HepG2 (cell line): ENCODE data around the gene WRAP73. TPM values are rescaled to one million over a fixed set of nuclear protein-coding genes. Genes with fewer than 3 reads are reported as not detected.

Experiments used
- ATAC-seq: fragments of 200-7000 bp; cut with Tn5 transposase; 3 replicates; pipeline ENCODE4 v1.9.1; 2020; ENCODE audit warnings: mild to moderate bottlenecking, moderate library complexity
- BruUV-seq: library from RNA; stranded (reverse); fragments of 400-500 nt; replicated peaks from 2 replicates; lab custom pipeline; 2021; lab: Mats Ljungman, UMichigan
- CTCF ChIA-PET: fragments of 300-600 bp; formaldehyde crosslinking; extraction: SDS; loops from one replicate; lab custom pipeline; 2021; ENCODE audit warnings: low total read pairs, inconsistent platforms, low intra/inter-chr PET ratio; lab: Yijun Ruan, JAX
- POLR2A ChIA-PET: fragments of 350-600 bp; sonication (Branson Sonifier 250); formaldehyde crosslinking; loops from one replicate; lab custom pipeline; 2020; ENCODE audit warnings: antibody characterized with exemption, inconsistent platforms; lab: Yijun Ruan, JAX
- DNase-seq: peaks from one replicate; pipeline ENCODE4 v3.0.0-alpha.2; 2015; ENCODE audit warnings: low spot score
- FAIRE-seq: peaks from 3 replicates; lab custom pipeline; 2011; peaks lifted over from hg19 to GRCh38; lab: Jason Lieb, UNC
- H2AFZ ChIP-seq: one replicate; pipeline ENCODE4 v1.6.1; 2011; ENCODE audit warnings: low read length, inconsistent platforms
- H3K27ac ChIP-seq: fragments of 300-600 bp; 3 replicates; pipeline ENCODE4 v1.8.0; 2011; ENCODE audit warnings: mixed run types, mild to moderate bottlenecking, mixed read lengths, low read length, inconsistent platforms; ENCODE audit not compliant: insufficient read depth; ENCODE audit errors: extremely low read length
- H3K27me3 ChIP-seq, 2 experiments: fragments of 200-600 bp in 1 of 2; 2 replicates in 1 of 2; 3 replicates in 1 of 2; pipeline versions ENCODE4 v1.6.0 to v1.8.0; 2011; ENCODE audit warnings: low read length in 2 of 2, mild to moderate bottlenecking in 2 of 2, moderate library complexity in 2 of 2, inconsistent platforms in 1 of 2; ENCODE audit not compliant: insufficient read depth in 2 of 2, control insufficient read depth in 1 of 2
- H3K36me3 ChIP-seq, 2 experiments: fragments of 200-600 bp in 1 of 2; replicated peaks in 1 of 2; 2 replicates in 1 of 2; 3 replicates in 1 of 2; pipeline versions ENCODE4 v1.5.1 to v1.8.0; 2011; ENCODE audit warnings: low read length in 2 of 2, inconsistent platforms in 1 of 2; ENCODE audit not compliant: insufficient read depth in 2 of 2, control insufficient read depth in 1 of 2
- H3K4me1 ChIP-seq: 2 replicates; pipeline ENCODE4 v1.5.1; 2012; ENCODE audit warnings: low read length, inconsistent platforms; ENCODE audit not compliant: insufficient read depth
- H3K4me2 ChIP-seq: 2 replicates; pipeline ENCODE4 v1.6.0; 2011; ENCODE audit warnings: low read depth, low read length, inconsistent platforms
- H3K4me3 ChIP-seq, 3 experiments: fragments of 200-600 bp in 1 of 3; sonication (generic), shearing (Covaris generic) in 1 of 3; replicated peaks in 1 of 3; 2 replicates each; pipeline ENCODE4 v1.5.1; 2011 to 2016; ENCODE audit warnings: low read length in 3 of 3, inconsistent platforms in 2 of 3, low read depth in 2 of 3, mild to moderate bottlenecking in 2 of 3, control low read depth in 1 of 3, mixed read lengths in 1 of 3; ENCODE audit not compliant: insufficient read depth in 1 of 3
- H3K79me2 ChIP-seq: one replicate; pipeline ENCODE4 v1.6.1; 2011; ENCODE audit warnings: low read length, inconsistent platforms; ENCODE audit not compliant: insufficient read depth
- H3K9ac ChIP-seq: 2 replicates; pipeline ENCODE4 v1.6.0; 2011; ENCODE audit warnings: mild to moderate bottlenecking, low read depth, low read length, inconsistent platforms; ENCODE audit not compliant: insufficient read depth
- H3K9me3 ChIP-seq: 2 replicates; pipeline ENCODE4 v1.5.1; 2012; ENCODE audit warnings: mild to moderate bottlenecking, low read length
- H4K20me1 ChIP-seq: 2 replicates; pipeline ENCODE4 v1.6.0; 2011; ENCODE audit warnings: inconsistent platforms, mild to moderate bottlenecking, low read length, moderate library complexity; ENCODE audit not compliant: insufficient read depth
- PAWR ChIP-seq: sonication (generic); formaldehyde crosslinking; IDR thresholded peaks from 2 replicates; pipeline ENCODE4 v1.4.0; 2020; ENCODE audit warnings: missing genetic modification reagents, mild to moderate bottlenecking, borderline replicate concordance
- PAX8 ChIP-seq: sonication (generic); formaldehyde crosslinking; IDR thresholded peaks from 2 replicates; pipeline ENCODE4 v1.8.0; 2022; ENCODE audit warnings: mild to moderate bottlenecking, missing genetic modification reagents, borderline replicate concordance
- SKI ChIP-seq: fragments of 450-650 bp; IDR thresholded peaks from one replicate; pipeline ENCODE4 v1.6.1; 2018; ENCODE audit warnings: mild to moderate bottlenecking; ENCODE audit not compliant: partially characterized antibody
- SMAD9 ChIP-seq: sonication (generic); formaldehyde crosslinking; IDR thresholded peaks from 2 replicates; pipeline ENCODE4 v1.5.1; 2020; ENCODE audit warnings: mild to moderate bottlenecking, missing genetic modification reagents
- ZBTB33 ChIP-seq: sonication (generic); formaldehyde crosslinking; IDR thresholded peaks from 2 replicates; pipeline ENCODE4 v1.4.0; 2020; ENCODE audit warnings: missing genetic modification reagents
- ZFP91 ChIP-seq: sonication (generic); formaldehyde crosslinking; IDR thresholded peaks from 2 replicates; pipeline ENCODE4 v1.9.0; 2022; ENCODE audit warnings: missing genetic modification reagents, mild to moderate bottlenecking, borderline replicate concordance
- ZFY ChIP-seq: sonication (generic); formaldehyde crosslinking; IDR thresholded peaks from 2 replicates; pipeline ENCODE4 v1.4.0; 2020; ENCODE audit warnings: missing genetic modification reagents
- ZKSCAN1 ChIP-seq: fragments of 150-350 bp; IDR thresholded peaks from 2 replicates; pipeline ENCODE4 v1.6.1; 2014; ENCODE audit warnings: low read length
- ZNF782 ChIP-seq: sonication (generic); formaldehyde crosslinking; IDR thresholded peaks from 2 replicates; pipeline ENCODE4 v1.4.0; 2020; ENCODE audit warnings: missing genetic modification reagents, mild to moderate bottlenecking, borderline replicate concordance
- whole genome bisulfite sequencing: methylation state at CpG from one replicate; pipeline ENCODE4 v1.1.6; 2017; ENCODE audit warnings: low lambda C conversion rate; 5-methylcytosine and 5-hydroxymethylcytosine counted together
- in situ Hi-C: cut with HindIII; loops from 2 replicates; pipeline ENCODE4 v1.10.0; 2017; ENCODE audit warnings: low pct_unique_long_range_greater_than_20kb; ENCODE audit not compliant: extremely low pct_ligation_motif_present
- intact Hi-C: fragments of 100-400 bp; cut with micrococcal nuclease; formaldehyde crosslinking; loops from one replicate; pipeline ENCODE4 v1.10.0; 2022; ENCODE audit not compliant: unreplicated experiment
- polyA plus RNA-seq, 8 experiments: library from polyadenylated mRNA; depleted of rRNA in 3 of 8; stranded (reverse) in 7 of 8; unstranded in 1 of 8; fragments of >200 nt; fragmentation: Illumina TruSeq in 4 of 8; extraction: Trizol in 4 of 8; gene quantifications; 2 replicates each; pipeline versions ENCODE4 v1.2.1 to v1.2.3, GENCODE V29; 2011 to 2016; ENCODE audit warnings: low read depth in 4 of 8, missing spikeins in 1 of 8, mixed read lengths in 1 of 8; ENCODE audit not compliant: insufficient read depth in 1 of 8
- total RNA-seq, 5 experiments: library from RNA; depleted of rRNA; stranded (reverse); fragments of >200 nt; fragmentation: Illumina TruSeq; extraction: Trizol; gene quantifications; 2 replicates each; pipeline ENCODE4 v1.2.3, GENCODE V29; 2016; ENCODE audit warnings: low read depth in 1 of 5

The WRAP73 gene
- total and polyA plus RNA-seq, 2 of the 13 experiments (the other 11 are each of a cell fraction or from before 2014, with no cell fraction given), result 18.1 to 40.4 TPM

GRCh38 chr1:3674100-3675094 lies 24.5 kb upstream of the WRAP73 start:
- 93% methylated on average over 3 of the region's 30 CpGs for WGBS
- no peak for FAIRE-seq
- Histone ChIP-seq H3K27me3 (no peaks in the 10 kb centered on the region; a peak in 1 of 5 replicates), H3K4me3 (no peak overlapping the region), H3K4me1 (no peaks in the 10 kb centered on the region), H3K27ac (no peak overlapping the region), H4K20me1 (no peaks in the 10 kb centered on the region), H3K36me3 (no peaks in the 10 kb centered on the region), H3K9me3 (no peaks in the 10 kb centered on the region), H3K79me2 (no peaks in the 10 kb centered on the region), H3K9ac (no peak overlapping the region), H2AFZ (no peak overlapping the region), H3K4me2 (no peak overlapping the region)
- intact Hi-C loops (no loop called here), in situ Hi-C loops (no loop called here)
- no peak for DNase-seq
- POLR2A ChIA-PET, result no interaction called here
- CTCF ChIA-PET, result no interaction called here
- TF ChIP-seq SKI, result no peak
- no peak for TF ChIP-seq SMAD9 (CRISPR knock-in tag)
- TF ChIP-seq PAWR (CRISPR knock-in tag), result no peak
- TF ChIP-seq ZFY (CRISPR knock-in tag), result no peak
- TF ChIP-seq ZBTB33 (CRISPR knock-in tag), result no peak
- TF ChIP-seq ZNF782 (CRISPR knock-in tag), result no peak
- no peak for TF ChIP-seq ZKSCAN1
- no peak for TF ChIP-seq PAX8 (CRISPR knock-in tag)
- TF ChIP-seq ZFP91 (CRISPR knock-in tag), result no peak
- no TSS peak for BruUV-seq
- no peak for ATAC-seq
